Activated CD8-positive, alpha-beta memory T cell treated with anti-CD3 and anti-CD28 coated beads, Interleukin-2, amount 10 ng/mL, durations not matched to agents 7 days and 5 days (primary cell): ENCODE results near the gene TRIM24. TPM values are rescaled to one million over a fixed set of nuclear protein-coding genes. Genes with fewer than 3 reads are reported as not detected.

ENCODE experiments used
- ATAC-seq: fragments of 150-1000 bp; cut with Tn5 transposase; one replicate; pipeline ENCODE4 v1.10.0; 2021; ENCODE audit warnings: moderate library complexity
- CTCF ChIA-PET: fragments of 350-600 bp; sonication (Branson Sonifier 250); formaldehyde crosslinking; loops from one replicate; lab custom pipeline; 2021; ENCODE audit warnings: antibody characterized with exemption; lab: Charles Lee
- DNase-seq: peaks from one replicate; pipeline ENCODE4 v3.0.0-alpha.2; 2020
- H3K27ac Mint-ChIP-seq: one replicate; pipeline ENCODE4 v1.8.0; 2021; ENCODE audit warnings: mild to moderate bottlenecking, mixed read lengths
- H3K27me3 Mint-ChIP-seq: one replicate; pipeline ENCODE4 v1.8.0; 2021; ENCODE audit warnings: mixed read lengths
- H3K36me3 Mint-ChIP-seq: one replicate; pipeline ENCODE4 v1.8.0; 2021; ENCODE audit warnings: mild to moderate bottlenecking, mixed read lengths
- H3K4me1 Mint-ChIP-seq: one replicate; pipeline ENCODE4 v1.8.0; 2021; ENCODE audit warnings: mixed read lengths
- H3K4me3 Mint-ChIP-seq: one replicate; pipeline ENCODE4 v1.8.0; 2021; ENCODE audit warnings: mild to moderate bottlenecking, moderate library complexity, mixed read lengths
- H3K9me3 Mint-ChIP-seq: one replicate; pipeline ENCODE4 v1.8.0; 2022; ENCODE audit warnings: low read depth, mixed read lengths
- total RNA-seq, 2 experiments: library from RNA; stranded (reverse); gene quantifications; one replicate each; pipeline ENCODE4 v1.2.3, GENCODE V29; 2021

The TRIM24 gene
- total RNA-seq, 2 experiments from 2014 or later, result 17.7 to 20.2 TPM

GRCh38 chr7:138588986-138589385, 128.9 kb downstream of the TRIM24 start:
- H3K4me3 Mint-ChIP-seq, result no peak overlapping the region
- no peaks in the 10 kb centered on the region for H3K4me1 Mint-ChIP-seq
- H3K27ac Mint-ChIP-seq, result no peak overlapping the region
- peaks cover 31% of the 10 kb centered on the region for H3K36me3 Mint-ChIP-seq
- H3K9me3 Mint-ChIP-seq, result no peaks in the 10 kb centered on the region
- H3K27me3 Mint-ChIP-seq, result no peaks in the 10 kb centered on the region
- ATAC-seq (no peak), DNase-seq (no peak)
- CTCF ChIA-PET, result interaction anchor here (0.5 to 1.5 kb wide), 2 partner anchors 12 to 439 kb away, joined by 3 read pairs; no protein-coding TSS in a partner anchor

GRCh38 chr7:138590154-138590553, 130.1 kb downstream of the TRIM24 start:
- CTCF ChIA-PET, result no interaction called here
- Mint-ChIP-seq H3K27me3 (no peaks in the 10 kb centered on the region), H3K4me1 (no peaks in the 10 kb centered on the region), H3K27ac (no peak overlapping the region), H3K4me3 (no peak overlapping the region), H3K36me3 (peaks cover 20% of the 10 kb centered on the region), H3K9me3 (no peaks in the 10 kb centered on the region)
- ATAC-seq, result no peak
- no peak for DNase-seq

- CTCF ChIA-PET, result no interaction called here
- no peak overlapping the region for H3K27ac Mint-ChIP-seq
- H3K4me1 Mint-ChIP-seq, result no peaks in the 10 kb centered on the region
These were observed 135.4 kb downstream of the TRIM24 start for GRCh38 chr7:138595454-138595853.

GRCh38 chr7:138602451-138602850, 142.4 kb downstream of the TRIM24 start:
- Mint-ChIP-seq H3K4me3 (no peak overlapping the region), H3K4me1 (peaks cover 7% of the 10 kb centered on the region), H3K9me3 (peaks cover 3% of the 10 kb centered on the region), H3K27me3 (peaks cover 4% of the 10 kb centered on the region), H3K36me3 (peaks cover 3% of the 10 kb centered on the region), H3K27ac (no peak overlapping the region)
- DNase-seq (no peak), ATAC-seq (no peak)
- CTCF ChIA-PET, result no interaction called here

More at GRCh38 chr7:138595454-138595853, 135.4 kb downstream of the TRIM24 start:
- H3K9me3 Mint-ChIP-seq, result no peaks in the 10 kb centered on the region
- ATAC-seq, result no peak
- H3K27me3 Mint-ChIP-seq, result peaks cover 4% of the 10 kb centered on the region
- H3K4me3 Mint-ChIP-seq, result no peak overlapping the region
- H3K36me3 Mint-ChIP-seq, result no peaks in the 10 kb centered on the region
- DNase-seq, result no peak

DNA sequence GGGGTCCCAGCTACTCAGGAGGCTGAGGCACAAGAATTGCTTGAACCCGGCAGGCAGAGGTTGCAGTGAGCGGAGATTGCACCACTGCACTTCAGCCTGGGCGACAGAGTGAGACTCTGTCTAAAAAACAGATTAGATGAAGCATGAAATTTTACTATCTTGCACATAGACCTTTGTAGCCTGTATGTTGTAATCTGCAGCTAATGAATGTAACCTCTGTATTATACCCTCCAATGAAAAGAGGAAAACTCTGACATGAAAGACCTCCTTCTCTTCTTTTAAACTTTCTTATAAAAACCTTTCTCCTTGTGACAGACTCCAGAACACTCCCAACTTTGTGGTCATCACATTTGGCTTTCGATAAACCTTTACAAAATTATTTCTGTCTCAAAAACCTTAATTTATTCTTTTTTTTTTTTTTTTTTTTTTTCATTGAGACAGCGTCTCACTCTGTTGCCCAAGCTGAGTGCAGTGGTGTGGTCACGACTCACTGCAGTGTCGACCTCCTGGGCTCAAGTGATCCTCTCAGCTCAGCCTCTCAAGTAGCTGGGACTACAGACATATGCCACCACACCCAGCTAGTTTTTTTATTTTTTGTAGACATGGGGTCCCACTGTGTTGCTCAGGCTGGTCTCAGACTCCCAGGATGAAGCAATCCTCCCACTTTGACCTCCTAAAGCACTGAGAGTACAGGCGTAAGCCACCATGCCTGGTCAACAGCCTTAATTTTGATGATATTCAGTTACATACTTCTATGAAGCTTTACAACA, 143.7 kb downstream of the TRIM24 start:
- Mint-ChIP-seq H3K4me1 (peaks cover 18% of the 10 kb centered on the region), H3K27ac (no peak overlapping the region), H3K36me3 (peaks cover 3% of the 10 kb centered on the region), H3K4me3 (no peak overlapping the region), H3K27me3 (peaks cover 4% of the 10 kb centered on the region), H3K9me3 (peaks cover 3% of the 10 kb centered on the region)
- no peak for ATAC-seq
- CTCF ChIA-PET, result interaction anchor here (0.7 kb wide), 1 partner anchor 21 kb away, joined by 3 read pairs; no protein-coding TSS in a partner anchor
- no peak for DNase-seq

- H3K36me3 Mint-ChIP-seq, result peaks cover 3% of the 10 kb centered on the region
- DNase-seq (no peak), ATAC-seq (no peak)
- H3K4me3 Mint-ChIP-seq, result no peak overlapping the region
- CTCF ChIA-PET, result no interaction called here
- peaks cover 3% of the 10 kb centered on the region for H3K9me3 Mint-ChIP-seq
- H3K27me3 Mint-ChIP-seq, result no peaks in the 10 kb centered on the region
- H3K4me1 Mint-ChIP-seq, result peaks cover 18% of the 10 kb centered on the region
- no peak overlapping the region for H3K27ac Mint-ChIP-seq
These were observed 146.2 kb downstream of the TRIM24 start for GRCh38 chr7:138606236-138606635.

DNA sequence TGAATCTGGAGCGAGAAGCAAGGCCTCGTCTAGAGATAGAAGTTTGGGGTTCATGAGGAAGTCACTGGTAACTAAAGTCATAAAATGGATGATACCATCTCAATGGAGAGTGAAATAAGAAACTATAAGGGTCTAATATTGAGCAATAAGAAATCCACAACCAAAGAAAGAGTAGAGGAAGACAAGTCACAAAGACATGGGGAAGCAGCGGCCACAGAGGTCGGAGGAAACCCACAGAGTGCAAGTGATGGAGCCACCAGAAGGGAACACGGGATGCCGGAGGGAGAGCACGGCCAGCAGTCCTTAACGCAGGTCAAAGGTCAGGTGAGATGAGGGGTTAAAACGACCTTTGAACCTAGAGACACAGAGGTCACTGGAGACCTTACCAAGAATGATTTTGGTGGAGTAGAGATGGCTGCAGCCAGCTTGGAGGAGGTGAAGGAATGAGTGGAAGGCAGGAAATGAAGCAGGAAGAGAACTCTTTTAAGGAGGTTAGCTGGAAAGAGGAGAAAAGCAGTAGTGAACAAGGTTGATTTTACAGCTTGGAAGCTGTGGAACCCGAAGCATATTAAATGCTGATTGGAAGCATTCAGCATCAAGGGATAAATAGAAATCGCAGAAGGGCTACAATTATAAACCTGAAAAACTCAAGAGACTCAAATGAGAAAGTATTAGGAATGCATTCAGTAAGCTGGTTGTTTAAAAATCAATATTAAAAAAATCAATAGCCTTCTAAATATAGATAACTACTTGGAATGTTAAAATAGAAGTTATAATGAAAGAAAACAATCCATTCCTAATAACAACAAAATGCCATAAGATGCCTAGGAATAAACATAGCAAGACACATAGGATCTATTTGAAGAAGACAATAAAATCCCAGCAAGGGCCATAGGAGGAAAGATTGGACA, 147.4 kb downstream of the TRIM24 start:
- no peak for ATAC-seq
- peaks cover 3% of the 10 kb centered on the region for H3K36me3 Mint-ChIP-seq
- CTCF ChIA-PET, result no interaction called here
- no peaks in the 10 kb centered on the region for H3K27me3 Mint-ChIP-seq
- peaks cover 18% of the 10 kb centered on the region for H3K4me1 Mint-ChIP-seq
- no peak overlapping the region for H3K4me3 Mint-ChIP-seq
- H3K27ac Mint-ChIP-seq, result no peak overlapping the region
- no peak for DNase-seq
- H3K9me3 Mint-ChIP-seq, result peaks cover 3% of the 10 kb centered on the region

DNA sequence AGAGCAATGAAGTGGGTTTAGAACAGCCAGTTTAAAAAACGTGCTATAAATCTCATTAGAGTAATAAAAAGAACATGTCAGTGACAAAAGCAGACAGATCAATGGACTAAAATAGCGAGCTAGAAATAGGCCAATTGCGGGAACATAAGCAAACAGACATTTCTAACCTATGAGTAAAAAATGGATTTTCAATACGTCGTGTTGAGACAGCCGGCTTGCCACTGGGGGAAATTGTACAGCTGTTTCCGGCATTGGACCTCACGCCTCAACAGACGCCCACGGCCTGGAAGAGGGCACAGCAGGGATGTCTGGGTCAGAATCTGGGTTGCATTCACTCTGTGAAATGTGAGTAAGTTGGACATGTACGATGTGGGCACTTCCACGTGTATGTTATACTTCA, 148.2 kb downstream of the TRIM24 start:
- ATAC-seq (peak; percentile 16), DNase-seq (peak; percentile 46)
- peaks cover 3% of the 10 kb centered on the region for H3K36me3 Mint-ChIP-seq
- CTCF ChIA-PET, result no interaction called here
- no peak overlapping the region for H3K4me3 Mint-ChIP-seq
- no peaks in the 10 kb centered on the region for H3K27me3 Mint-ChIP-seq
- H3K4me1 Mint-ChIP-seq, result peaks cover 18% of the 10 kb centered on the region
- peaks cover 3% of the 10 kb centered on the region for H3K9me3 Mint-ChIP-seq
- H3K27ac Mint-ChIP-seq, result no peak overlapping the region

- Mint-ChIP-seq H3K4me3 (no peak overlapping the region), H3K27me3 (no peaks in the 10 kb centered on the region), H3K27ac (no peak overlapping the region), H3K4me1 (peaks cover 18% of the 10 kb centered on the region), H3K9me3 (peaks cover 3% of the 10 kb centered on the region), H3K36me3 (peaks cover 3% of the 10 kb centered on the region)
- CTCF ChIA-PET, result no interaction called here
- no peak for ATAC-seq
- DNase-seq, result no peak
These were observed 150.7 kb downstream of the TRIM24 start for GRCh38 chr7:138610671-138611170.

DNA sequence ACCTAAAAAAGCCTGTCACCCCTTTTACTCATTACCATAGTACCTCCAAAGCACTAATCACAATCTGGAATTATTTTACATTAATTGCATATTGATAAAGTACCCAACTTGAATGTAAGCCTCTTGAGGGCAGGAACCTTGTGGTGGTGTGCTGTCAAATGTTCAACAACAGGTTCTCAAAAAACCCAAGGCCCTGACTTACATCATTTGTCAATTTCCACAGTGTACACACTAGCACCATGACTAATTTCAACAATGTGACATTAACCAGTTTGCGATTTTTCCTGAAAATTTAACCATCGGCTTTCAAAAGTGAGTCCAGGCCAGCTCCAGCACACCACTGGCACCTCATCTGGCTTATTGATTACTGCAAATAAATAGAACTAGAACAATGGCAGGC, 153.6 kb downstream of the TRIM24 start:
- Mint-ChIP-seq H3K27ac (no peak overlapping the region), H3K4me1 (peaks cover under 1% of the 10 kb centered on the region), H3K36me3 (no peaks in the 10 kb centered on the region), H3K27me3 (no peaks in the 10 kb centered on the region), H3K9me3 (no peaks in the 10 kb centered on the region), H3K4me3 (no peak overlapping the region)
- ATAC-seq (no peak), DNase-seq (no peak)
- CTCF ChIA-PET, result interaction anchor here (0.7 kb wide), 1 partner anchor 194 kb away, joined by 3 read pairs; no protein-coding TSS in a partner anchor

- H3K9me3 Mint-ChIP-seq, result no peaks in the 10 kb centered on the region
- H3K4me1 Mint-ChIP-seq, result no peaks in the 10 kb centered on the region
- H3K27ac Mint-ChIP-seq, result no peak overlapping the region
- CTCF ChIA-PET, result no interaction called here
- H3K36me3 Mint-ChIP-seq, result no peaks in the 10 kb centered on the region
- H3K27me3 Mint-ChIP-seq, result no peaks in the 10 kb centered on the region
- no peak overlapping the region for H3K4me3 Mint-ChIP-seq
- DNase-seq (no peak), ATAC-seq (no peak)
These were observed 156.0 kb downstream of the TRIM24 start for GRCh38 chr7:138616085-138616484.

DNA sequence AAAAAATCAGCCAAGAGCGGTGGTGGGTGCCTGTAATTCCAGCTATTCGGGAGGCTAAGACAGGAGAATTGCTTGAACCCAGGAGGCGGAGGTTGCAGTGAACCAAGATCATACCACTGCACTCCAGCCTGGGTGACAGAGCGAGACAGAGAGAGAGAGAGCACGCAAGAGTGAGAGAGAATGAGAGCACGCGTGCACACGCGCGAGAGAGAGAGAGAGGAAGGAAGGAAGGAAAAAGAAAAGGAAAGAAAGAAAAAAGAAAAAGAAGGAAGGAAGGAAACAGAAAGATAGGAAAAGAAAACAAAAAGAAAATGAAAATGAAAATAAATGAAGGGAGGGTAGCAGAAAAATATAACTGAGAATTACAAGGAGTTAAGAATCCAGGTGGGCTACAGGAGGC, 158.4 kb downstream of the TRIM24 start:
- Mint-ChIP-seq H3K27ac (no peak overlapping the region), H3K27me3 (no peaks in the 10 kb centered on the region), H3K4me3 (no peak overlapping the region), H3K9me3 (no peaks in the 10 kb centered on the region), H3K4me1 (no peaks in the 10 kb centered on the region), H3K36me3 (no peaks in the 10 kb centered on the region)
- DNase-seq, result no peak
- no peak for ATAC-seq
- CTCF ChIA-PET, result no interaction called here

DNA sequence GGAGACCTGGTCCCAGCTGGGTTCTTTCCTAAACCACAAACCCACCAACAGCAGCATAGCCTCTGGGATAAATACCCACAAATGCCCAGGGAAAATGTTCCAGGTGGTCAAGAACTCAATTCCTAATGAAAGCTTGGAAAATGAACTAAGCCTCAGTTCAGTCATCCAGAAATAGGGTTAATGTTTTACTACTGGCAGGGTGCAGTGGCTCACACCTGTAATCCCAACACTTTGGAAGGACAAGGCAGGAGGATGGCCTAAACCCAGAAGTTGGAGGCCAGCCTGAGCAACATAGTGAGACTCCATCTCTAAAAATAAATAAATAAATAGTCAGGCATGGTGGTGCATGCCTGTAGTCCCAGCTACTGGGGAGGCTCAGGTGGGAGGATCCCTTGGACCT, 158.9 kb downstream of the TRIM24 start:
- ATAC-seq, result no peak
- Mint-ChIP-seq H3K27ac (no peak overlapping the region), H3K4me1 (no peaks in the 10 kb centered on the region), H3K36me3 (no peaks in the 10 kb centered on the region), H3K4me3 (no peak overlapping the region), H3K9me3 (no peaks in the 10 kb centered on the region), H3K27me3 (no peaks in the 10 kb centered on the region)
- no peak for DNase-seq
- CTCF ChIA-PET, result no interaction called here
